GM23338 (cell line): Measurements from ENCODE around the gene DROSHA.

Experiments used
- CREB1 ChIP-seq: fragments of 250-450 bp; sonication (Bioruptor Pico); IDR thresholded peaks from 2 replicates; pipeline ENCODE4 v1.5.0; 2020; ENCODE audit warnings: low read depth, mild to moderate bottlenecking, moderate library complexity
- CTCF ChIP-seq, 2 experiments: fragments of 200-600 bp in 1 of 2; sonication (generic) in 1 of 2; conservative IDR thresholded peaks; 2 replicates each; pipeline versions ENCODE4 v1.5.1 to v1.6.1; 2016 to 2017; ENCODE audit warnings: antibody characterized with exemption in 2 of 2, low read depth in 2 of 2, mild to moderate bottlenecking in 2 of 2, moderate library complexity in 1 of 2
- ETS1 ChIP-seq: IDR thresholded peaks from 2 replicates; pipeline ENCODE4 v1.6.1; 2016; ENCODE audit warnings: antibody characterized with exemption
- EZH2 ChIP-seq: fragments of 200-600 bp; sonication (generic); IDR thresholded peaks from one replicate; pipeline ENCODE4 v1.8.0; 2017; ENCODE audit warnings: antibody characterized with exemption, mild to moderate bottlenecking, low read depth; ENCODE audit not compliant: unreplicated experiment
- EZH2phosphoT487 ChIP-seq: fragments of 200-600 bp; sonication (generic); IDR thresholded peaks from one replicate; pipeline ENCODE4 v1.8.1; 2018; ENCODE audit warnings: antibody characterized with exemption; ENCODE audit not compliant: unreplicated experiment
- JUNB ChIP-seq: IDR thresholded peaks from one replicate; pipeline ENCODE4 v1.6.1; 2016; ENCODE audit warnings: antibody characterized with exemption; ENCODE audit not compliant: unreplicated experiment
- POLR2AphosphoS5 ChIP-seq: IDR thresholded peaks from 2 replicates; pipeline ENCODE4 v1.6.1; 2016; ENCODE audit warnings: antibody characterized with exemption, low read depth
- REST ChIP-seq: IDR thresholded peaks from one replicate; pipeline ENCODE4 v1.6.1; 2018; ENCODE audit warnings: antibody characterized with exemption; ENCODE audit not compliant: unreplicated experiment
- STAT1 ChIP-seq: IDR thresholded peaks from one replicate; pipeline ENCODE4 v1.6.1; 2016; ENCODE audit warnings: antibody characterized with exemption; ENCODE audit not compliant: unreplicated experiment
- ZNF331 ChIP-seq: fragments of 250-450 bp; sonication (Bioruptor Pico); IDR thresholded peaks from 2 replicates; pipeline ENCODE4 v1.5.0; 2020; ENCODE audit warnings: low read depth, mild to moderate bottlenecking, moderate library complexity

- no peak for TF ChIP-seq POLR2AphosphoS5
- TF ChIP-seq CTCF (conservative IDR thresholded peaks at IDR 0.05; ENCODE audit: low read depth in 2 of 2): no peak
- TF ChIP-seq EZH2phosphoT487: no peak
- no peak for TF ChIP-seq EZH2
- TF ChIP-seq STAT1: no peak
- no peak for TF ChIP-seq REST
- no peak for TF ChIP-seq CREB1 (CRISPR knock-in tag)
- no peak for TF ChIP-seq ETS1
- no peak for TF ChIP-seq JUNB
- TF ChIP-seq ZNF331 (CRISPR knock-in tag): no peak
These were observed 166.1 kb downstream of the DROSHA start for GRCh38 chr5:31365776-31366175.
